ENCODE results near the gene TSKS. TPM values are rescaled to one million over a fixed set of nuclear protein-coding genes. Genes with fewer than 3 reads are reported as not detected.

TSKS gene
- under 1 TPM in 1 of 4 donors, not detected in 3; 0.24 TPM for total RNA-seq
- under 1 TPM; 0.18 to 0.27 (median 0.18) TPM for polyA plus RNA-seq
- long read RNA-seq, donor 1, partial matches to known transcripts = 1 of 1 reads
- long read RNA-seq, donor 1, other reads (novel, unspliced or antisense) = 0 of 1 reads
- long read RNA-seq, donor 2 = 0 reads

GRCh38 chr19:49763230-49763629 lies at the start of gene TSKS:
TSS of gene TSKS (minus strand) at chr19:49763306. CDS start at chr19:49763247, 59 bp downstream.
- Histone ChIP-seq H3K36me3 (ENCODE audit: insufficient read depth in 1 of 2, low read depth in 1 of 2) (no peaks in the 10 kb centered on the region), H3K27me3 (ENCODE audit: insufficient read depth in 3 of 3, low read length in 2 of 3) (no peaks in the 10 kb centered on the region), H3K4me3 (no peak within 1 kb of the TSS), H3K27ac (no peak within 1 kb of the TSS), H3K4me1 (peaks cover 4% of the 10 kb centered on the region), H3K9me3 (no peaks in the 10 kb centered on the region)
- ATAC-seq = no peak
- intact Hi-C loops (cut with DNase I) = loop anchor here in 1 of 2 donors (5.0 kb wide), 1 partner anchor 81 kb away; no protein-coding TSS in a partner anchor
- DNase-seq = no peak
- TF ChIP-seq CTCF (IDR thresholded peaks at IDR 0.05) = no peak
- WGBS, 3 donors = 63 to 71% (median 68%) methylated on average over 6 of the region's 6 CpGs

- Histone ChIP-seq H3K9me3 (no peaks in the 10 kb centered on the region), H3K27me3 (ENCODE audit: insufficient read depth in 3 of 3, low read length in 2 of 3) (no peaks in the 10 kb centered on the region), H3K4me3 (peak overlapping the region; percentile 68), H3K4me1 (peaks cover 21% of the 10 kb centered on the region), H3K27ac (peak overlapping the region; percentile 88), H3K36me3 (ENCODE audit: insufficient read depth in 1 of 2, low read depth in 1 of 2) (peaks cover 0 to 4% of the 10 kb centered on the region in 2 donors)
- intact Hi-C loops (cut with DNase I) = loop anchor here in 1 of 2 donors (10.0 kb wide), 1 partner anchor 318 kb away; the partner anchor contains the start of gene RPS11
- no peak for ATAC-seq
- no peak for TF ChIP-seq CTCF (IDR thresholded peaks at IDR 0.05)
- 28 to 37% (median 29%) methylated on average over 11 of the region's 11 CpGs for WGBS, 3 donors
- no peak for DNase-seq
Observed at GRCh38 chr19:49812452-49812996, 49.4 kb upstream of the TSKS start.

DNA sequence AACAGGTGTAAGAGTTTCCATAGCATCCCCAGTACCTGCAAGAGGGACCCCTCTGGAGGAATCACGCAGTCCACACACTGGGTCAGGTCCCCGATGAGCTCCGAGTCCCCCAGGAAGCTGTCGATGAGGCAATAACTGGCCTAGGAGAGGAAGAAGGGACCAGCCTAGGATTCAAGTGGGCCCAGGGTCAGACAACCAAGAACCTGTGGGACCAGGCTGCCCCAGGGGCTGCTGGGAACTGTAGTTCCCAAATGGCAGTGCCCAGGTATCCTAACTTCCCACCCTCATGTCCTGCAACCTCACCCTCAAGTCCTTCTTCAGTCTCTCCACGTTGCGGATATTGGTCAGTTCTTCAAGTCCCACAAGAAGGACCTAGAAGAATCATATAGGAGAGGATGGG lies 48.2 kb upstream of the TSKS start:
- peaks cover 12% of the 10 kb centered on the region for H3K4me1 ChIP-seq
- no peaks in the 10 kb centered on the region for H3K9me3 ChIP-seq
- no peak for ATAC-seq
- H3K27ac ChIP-seq = no peak overlapping the region
- TF ChIP-seq CTCF (IDR thresholded peaks at IDR 0.05) = no peak
- no peak for DNase-seq
- WGBS, 3 donors = 91 to 97% (median 93%) methylated on average over 6 of the region's 6 CpGs
- H3K36me3 ChIP-seq (ENCODE audit: insufficient read depth in 1 of 2, low read depth in 1 of 2) = peaks cover 0 to 16% of the 10 kb centered on the region in 2 donors
- intact Hi-C loops (cut with DNase I) = loop anchor here in 1 of 2 donors (10.0 kb wide), 1 partner anchor 317 kb away; the partner anchor contains the start of gene RPS11
- H3K4me3 ChIP-seq = no peak overlapping the region
- no peaks in the 10 kb centered on the region for H3K27me3 ChIP-seq (ENCODE audit: insufficient read depth in 3 of 3, low read length in 2 of 3)

DNA sequence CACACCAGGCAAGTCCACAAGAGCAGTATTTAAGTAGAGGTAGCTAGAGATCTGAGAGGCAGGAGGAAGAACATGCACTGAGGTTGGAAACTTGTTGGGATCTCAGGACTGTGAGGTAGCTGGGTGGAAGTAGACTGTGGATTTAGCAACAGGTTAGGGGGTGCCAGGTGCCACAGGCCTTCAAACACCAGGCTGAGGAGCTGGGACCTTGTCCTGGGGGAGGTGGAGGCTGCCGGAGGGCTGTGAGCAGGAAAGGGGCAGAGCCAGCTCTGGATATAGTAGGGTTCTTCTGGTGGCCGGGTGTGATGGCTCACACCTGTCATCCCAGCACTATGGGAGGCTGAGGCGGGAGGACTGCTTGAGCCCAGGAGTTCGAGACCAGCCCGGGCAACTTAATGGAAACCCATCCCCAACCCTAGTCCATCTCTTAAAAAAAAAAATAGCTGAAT lies 46.9 kb upstream of the TSKS start:
- intact Hi-C loops (cut with DNase I) = loop anchor here in 1 of 2 donors (5.0 to 10.0 kb wide), 4 partner anchors 43 to 315 kb away; partner anchors contain the start of genes ADM5, AP2A1 and RPS11
- Histone ChIP-seq H3K4me1 (peaks cover 11% of the 10 kb centered on the region), H3K9me3 (no peaks in the 10 kb centered on the region), H3K36me3 (ENCODE audit: insufficient read depth in 1 of 2, low read depth in 1 of 2) (peaks cover 0 to 27% of the 10 kb centered on the region in 2 donors), H3K27me3 (ENCODE audit: insufficient read depth in 3 of 3, low read length in 2 of 3) (no peaks in the 10 kb centered on the region), H3K4me3 (peak overlapping the region; percentile 90), H3K27ac (peak overlapping the region; percentile 88)
- ATAC-seq (no peak), DNase-seq (no peak)
- WGBS, 3 donors = 67 to 85% (median 84%) methylated on average over 4 to 5 of the region's 5 CpGs
- no peak for TF ChIP-seq CTCF (IDR thresholded peaks at IDR 0.05)

Data from psoas muscle (tissue), 8 donors.